Prostate gland (tissue), 2 donors: Measurements from ENCODE around the gene SOX1.

Experiments used
- CTCF ChIP-seq, 4 experiments: fragments of 200-600 bp in 2 of 4; fragments of 450-650 bp in 2 of 4; sonication (generic) in 2 of 4; IDR thresholded peaks; 1 replicate in 3 of 4; 2 replicates in 1 of 4; pipeline ENCODE4 v1.5.1; 2016 to 2019; ENCODE audit warnings: antibody characterized with exemption in 4 of 4, mild to moderate bottlenecking in 2 of 4, moderate library complexity in 2 of 4
- POLR2A ChIP-seq: fragments of 450-650 bp; IDR thresholded peaks from one replicate; pipeline ENCODE4 v1.6.1; 2016; ENCODE audit warnings: antibody characterized with exemption, mild to moderate bottlenecking
- POLR2AphosphoS5 ChIP-seq: sonication (generic); formaldehyde crosslinking; IDR thresholded peaks from one replicate; pipeline ENCODE4 v1.6.1; 2017; ENCODE audit warnings: antibody characterized with exemption

GRCh38 chr13:112112534-112113276, 45.8 kb downstream of the SOX1 start:
- TF ChIP-seq POLR2AphosphoS5 (no peak), CTCF (IDR thresholded peaks at IDR 0.05) (no peak), POLR2A (no peak)
